ENCODE results near the gene ART1. TPM values are rescaled to one million over a fixed set of nuclear protein-coding genes. Genes with fewer than 3 reads are reported as not detected.
"Not testable (repeated sequence)": the region's sequence is repeated elsewhere in the genome, so short reads cannot be mapped to it uniquely, and the experiment has no call there.

ART1 gene
- total RNA-seq = 1.0 TPM
- long read RNA-seq = 0 reads

- no peaks in the 10 kb centered on the region for H3K36me3 ChIP-seq
- ATAC-seq = no peak
- H3K27me3 ChIP-seq (ENCODE audit: low read depth) = no peaks in the 10 kb centered on the region
- H3K27ac ChIP-seq = peak within 1 kb of the TSS; percentile 31
- peaks cover 19% of the 10 kb centered on the region for H3K4me1 ChIP-seq
- intact Hi-C loops (cut with DNase I) = no loop called here
- peak; percentile 15 for TF ChIP-seq CTCF (IDR thresholded peaks at IDR 0.05)
- DNase-seq = no peak
- no peaks in the 10 kb centered on the region for H3K9me3 ChIP-seq
- H3K4me3 ChIP-seq = no peak within 1 kb of the TSS
Measured at GRCh38 chr11:3644817-3645235, at the start of gene ART1. Gene ART1, plus strand, starts transcription at chr11:3645128. Its CDS starts 14,086 bp downstream, at chr11:3659214.

- intact Hi-C loops (cut with DNase I); H3K4me3 ChIP-seq; H3K4me1 ChIP-seq; H3K27ac ChIP-seq; H3K36me3 ChIP-seq; H3K27me3 ChIP-seq (ENCODE audit: low read depth); H3K9me3 ChIP-seq; DNase-seq; ATAC-seq: not testable (repeated sequence)
Measured at GRCh38 chr11:3597743-3598142, 47.2 kb upstream of the ART1 start.

- H3K4me3 ChIP-seq; ATAC-seq; H3K9me3 ChIP-seq; H3K27ac ChIP-seq; DNase-seq; H3K27me3 ChIP-seq (ENCODE audit: low read depth); H3K36me3 ChIP-seq; intact Hi-C loops (cut with DNase I); H3K4me1 ChIP-seq: not testable (repeated sequence)
Measured at GRCh38 chr11:3600201-3600600, 44.7 kb upstream of the ART1 start.

GRCh38 chr11:3604167-3604566 lies 40.8 kb upstream of the ART1 start:
- H3K27ac ChIP-seq = no peak overlapping the region
- H3K4me1 ChIP-seq = no peaks in the 10 kb centered on the region
- no peaks in the 10 kb centered on the region for H3K27me3 ChIP-seq (ENCODE audit: low read depth)
- intact Hi-C loops (cut with DNase I) = no loop called here
- no peak for TF ChIP-seq CTCF (IDR thresholded peaks at IDR 0.05)
- H3K4me3 ChIP-seq = no peak overlapping the region
- no peak for ATAC-seq
- DNase-seq = no peak
- H3K36me3 ChIP-seq = no peaks in the 10 kb centered on the region
- H3K9me3 ChIP-seq = no peaks in the 10 kb centered on the region

GRCh38 chr11:3605283-3605662 lies 39.7 kb upstream of the ART1 start:
- no peaks in the 10 kb centered on the region for H3K27me3 ChIP-seq (ENCODE audit: low read depth)
- intact Hi-C loops (cut with DNase I) = no loop called here
- TF ChIP-seq CTCF (IDR thresholded peaks at IDR 0.05) = no peak
- no peak for ATAC-seq
- H3K4me3 ChIP-seq = no peak overlapping the region
- H3K36me3 ChIP-seq = no peaks in the 10 kb centered on the region
- no peak for DNase-seq
- no peaks in the 10 kb centered on the region for H3K9me3 ChIP-seq
- H3K27ac ChIP-seq = no peak overlapping the region
- H3K4me1 ChIP-seq = no peaks in the 10 kb centered on the region

- Histone ChIP-seq H3K4me1 (no peaks in the 10 kb centered on the region), H3K4me3 (no peak overlapping the region), H3K27me3 (ENCODE audit: low read depth) (no peaks in the 10 kb centered on the region), H3K9me3 (no peaks in the 10 kb centered on the region), H3K36me3 (no peaks in the 10 kb centered on the region), H3K27ac (no peak overlapping the region)
- ATAC-seq (peak in 1 of 2 donors; percentile 46), DNase-seq (no peak)
- TF ChIP-seq CTCF (IDR thresholded peaks at IDR 0.05) = no peak
- intact Hi-C loops (cut with DNase I) = no loop called here
Measured at GRCh38 chr11:3605771-3606203, 39.1 kb upstream of the ART1 start.
